Caco-2 (cell line): ENCODE measurements around the gene ADRA2B. TPM values are rescaled to one million over a fixed set of nuclear protein-coding genes. Genes with fewer than 3 reads are reported as not detected.

Experiments used
- BruUV-seq: library from RNA; stranded (reverse); fragments of 400-500 nt; replicated peaks from 2 replicates; lab custom pipeline; 2021; lab: Mats Ljungman, UMichigan
- CTCF ChIA-PET: fragments of 300-600 bp; sonication (Branson Sonifier 250); formaldehyde crosslinking; loops from one replicate; lab custom pipeline; 2022; ENCODE audit warnings: antibody characterized with exemption; lab: Charles Lee
- POLR2A ChIA-PET: fragments of 300-600 bp; sonication (Branson Sonifier 250); formaldehyde crosslinking; loops from one replicate; lab custom pipeline; 2022; ENCODE audit warnings: antibody characterized with exemption; lab: Charles Lee
- DNase-seq, 2 experiments: peaks; one replicate each; pipeline versions ENCODE4 v3.0.0 to v3.0.0-alpha.2; 2020 to 2022
- H3K27me3 ChIP-seq: replicated peaks from 2 replicates; pipeline ENCODE4 v1.6.0; 2011; ENCODE audit warnings: low read length; ENCODE audit not compliant: control insufficient read depth, insufficient read depth
- H3K36me3 ChIP-seq: 2 replicates; pipeline ENCODE4 v1.5.1; 2011; ENCODE audit warnings: low read length; ENCODE audit not compliant: control insufficient read depth, insufficient read depth
- H3K4me1 ChIP-seq: fragments of 250-450 bp; sonication (Bioruptor Pico); 2 replicates; pipeline ENCODE4 v1.5.1; 2020; ENCODE audit warnings: mild to moderate bottlenecking
- H3K4me3 ChIP-seq: 2 replicates; pipeline ENCODE4 v1.5.1; 2011; ENCODE audit warnings: low read depth, mild to moderate bottlenecking, control low read depth, low read length
- H3K9me3 ChIP-seq: fragments of 250-450 bp; sonication (Bioruptor Pico); 2 replicates; pipeline ENCODE4 v1.5.1; 2020; ENCODE audit warnings: mild to moderate bottlenecking, moderate library complexity
- H3K27ac Mint-ChIP-seq: one replicate; pipeline ENCODE4 v1.8.0; 2022; ENCODE audit warnings: mixed read lengths; ENCODE audit not compliant: unreplicated experiment
- H3K27me3 Mint-ChIP-seq: one replicate; pipeline ENCODE4 v1.8.0; 2022; ENCODE audit warnings: mixed read lengths; ENCODE audit not compliant: insufficient read depth, unreplicated experiment
- H3K36me3 Mint-ChIP-seq: one replicate; pipeline ENCODE4 v1.8.0; 2022; ENCODE audit warnings: mild to moderate bottlenecking, mixed read lengths; ENCODE audit not compliant: insufficient read depth, unreplicated experiment
- H3K4me1 Mint-ChIP-seq: one replicate; pipeline ENCODE4 v1.8.0; 2022; ENCODE audit warnings: low read depth, mixed read lengths; ENCODE audit not compliant: unreplicated experiment
- H3K4me3 Mint-ChIP-seq: one replicate; pipeline ENCODE4 v1.8.0; 2022; ENCODE audit warnings: mild to moderate bottlenecking, moderate library complexity, mixed read lengths; ENCODE audit not compliant: unreplicated experiment
- H3K9me3 Mint-ChIP-seq: one replicate; pipeline ENCODE4 v1.8.0; 2022; ENCODE audit warnings: mixed read lengths; ENCODE audit not compliant: unreplicated experiment
- intact Hi-C: fragments of 100-400 bp; cut with micrococcal nuclease; formaldehyde crosslinking; loops from one replicate; pipeline ENCODE4 v1.10.0; 2022; ENCODE audit not compliant: unreplicated experiment
- total RNA-seq: library from RNA; stranded (reverse); gene quantifications from 2 replicates; pipeline ENCODE4 v1.2.3, GENCODE V29; 2022
- TF ChIP-seq, protein P1 (sequence below), 2 experiments: fragments of 200-600 bp in 1 of 2; IDR thresholded peaks; 1 replicate in 1 of 2; 2 replicates in 1 of 2; pipeline versions ENCODE4 v1.5.1 to v1.8.0; 2011 to 2022; ENCODE audit warnings: antibody characterized with exemption in 1 of 2, control low read depth in 1 of 2, inconsistent platforms in 1 of 2, low read depth in 1 of 2, low read length in 1 of 2, mild to moderate bottlenecking in 1 of 2, moderate library complexity in 1 of 2; ENCODE audit not compliant: insufficient read depth in 1 of 2, severe bottlenecking in 1 of 2, unreplicated experiment in 1 of 2

ADRA2B gene
- total RNA-seq, 1 experiment from 2014 or later: 0.20 TPM

DNA sequence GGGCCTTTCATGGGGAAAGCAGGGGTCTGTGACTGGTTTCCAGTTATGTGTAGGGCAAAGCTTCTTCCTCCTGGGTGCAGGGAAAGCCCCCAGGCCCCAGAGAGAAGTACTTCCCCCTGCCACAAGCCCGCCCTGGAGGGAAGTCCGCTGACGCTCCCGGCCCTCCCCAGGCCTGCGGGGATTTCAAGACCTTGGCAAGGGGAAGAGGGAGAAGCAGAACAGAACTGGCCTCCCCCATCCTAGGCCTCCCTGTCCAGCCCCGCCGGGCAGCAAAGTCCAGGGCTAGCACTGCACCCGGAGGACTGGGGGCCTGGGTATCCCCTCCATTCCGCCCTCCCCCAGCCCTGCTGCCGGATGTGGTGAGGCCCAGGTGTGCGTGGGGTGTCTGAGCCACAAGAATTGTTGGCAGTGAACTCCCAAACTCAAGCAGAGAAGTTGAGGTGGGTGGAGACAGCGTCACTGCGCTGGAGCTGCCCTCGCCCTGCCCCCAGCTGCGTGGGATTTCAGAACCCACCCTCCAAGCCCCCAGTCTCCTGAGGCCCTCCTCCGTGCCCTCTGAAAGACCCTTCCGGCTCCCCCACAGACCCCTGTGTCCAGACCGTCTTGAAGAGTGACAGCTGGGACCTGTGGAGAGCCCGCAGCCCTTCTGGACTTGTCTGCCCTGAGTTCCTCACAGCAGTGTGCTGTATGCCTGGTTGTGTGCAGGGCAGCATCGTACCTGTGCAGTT is 29.9 kb upstream of the ADRA2B start:
- TF ChIP-seq, protein P1, sequence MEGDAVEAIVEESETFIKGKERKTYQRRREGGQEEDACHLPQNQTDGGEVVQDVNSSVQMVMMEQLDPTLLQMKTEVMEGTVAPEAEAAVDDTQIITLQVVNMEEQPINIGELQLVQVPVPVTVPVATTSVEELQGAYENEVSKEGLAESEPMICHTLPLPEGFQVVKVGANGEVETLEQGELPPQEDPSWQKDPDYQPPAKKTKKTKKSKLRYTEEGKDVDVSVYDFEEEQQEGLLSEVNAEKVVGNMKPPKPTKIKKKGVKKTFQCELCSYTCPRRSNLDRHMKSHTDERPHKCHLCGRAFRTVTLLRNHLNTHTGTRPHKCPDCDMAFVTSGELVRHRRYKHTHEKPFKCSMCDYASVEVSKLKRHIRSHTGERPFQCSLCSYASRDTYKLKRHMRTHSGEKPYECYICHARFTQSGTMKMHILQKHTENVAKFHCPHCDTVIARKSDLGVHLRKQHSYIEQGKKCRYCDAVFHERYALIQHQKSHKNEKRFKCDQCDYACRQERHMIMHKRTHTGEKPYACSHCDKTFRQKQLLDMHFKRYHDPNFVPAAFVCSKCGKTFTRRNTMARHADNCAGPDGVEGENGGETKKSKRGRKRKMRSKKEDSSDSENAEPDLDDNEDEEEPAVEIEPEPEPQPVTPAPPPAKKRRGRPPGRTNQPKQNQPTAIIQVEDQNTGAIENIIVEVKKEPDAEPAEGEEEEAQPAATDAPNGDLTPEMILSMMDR (IDR thresholded peaks at IDR 0.05; ENCODE audit: insufficient read depth in 1 of 2, low read depth in 1 of 2, low read length in 1 of 2, severe bottlenecking in 1 of 2, unreplicated experiment in 1 of 2): no peak
- Histone ChIP-seq H3K9me3 (no peaks in the 10 kb centered on the region), H3K4me3 (no peak overlapping the region), H3K36me3 (peaks cover 2% of the 10 kb centered on the region; the same call in 1 of the 2 replicates), H3K27me3 (no peaks in the 10 kb centered on the region), H3K4me1 (peaks cover 14% of the 10 kb centered on the region)
- Mint-ChIP-seq H3K36me3 (peaks cover 16% of the 10 kb centered on the region), H3K9me3 (no peaks in the 10 kb centered on the region), H3K4me1 (no peaks in the 10 kb centered on the region), H3K27ac (no peak overlapping the region), H3K4me3 (peak overlapping the region; percentile 42), H3K27me3 (no peaks in the 10 kb centered on the region)
- ChIA-PET POLR2A (no interaction called here), CTCF (interaction anchor here (1.4 to 1.7 kb wide), 2 partner anchors 8 to 28 kb away, joined by 4 to 7 read pairs; partner anchors contain the start of gene ASTL)
- intact Hi-C loops: loop anchor here (5.0 kb wide), 1 partner anchor 41 kb away; no protein-coding TSS in a partner anchor
- no TSS peak for BruUV-seq
- DNase-seq: peak in 1 of 2 experiments; percentile 32

GRCh38 chr2:96145848-96146152 is 29.4 kb upstream of the ADRA2B start:
- Histone ChIP-seq H3K36me3 (peaks cover 2% of the 10 kb centered on the region; the same call in 1 of the 2 replicates), H3K9me3 (no peaks in the 10 kb centered on the region), H3K27me3 (no peaks in the 10 kb centered on the region), H3K4me3 (peak overlapping the region; percentile 70), H3K4me1 (peaks cover 14% of the 10 kb centered on the region)
- H3K27me3 Mint-ChIP-seq: no peaks in the 10 kb centered on the region
- peaks cover 16% of the 10 kb centered on the region for H3K36me3 Mint-ChIP-seq
- no peaks in the 10 kb centered on the region for H3K4me1 Mint-ChIP-seq
- CTCF ChIA-PET: no interaction called here
- DNase-seq: no peak
- intact Hi-C loops: loop anchor here (2.0 to 5.0 kb wide), 2 partner anchors 42 to 63 kb away; partner anchors contain the start of gene STARD7
- TF ChIP-seq, protein P1 (IDR thresholded peaks at IDR 0.05; ENCODE audit: insufficient read depth in 1 of 2, low read depth in 1 of 2, low read length in 1 of 2, severe bottlenecking in 1 of 2, unreplicated experiment in 1 of 2): no peak
- POLR2A ChIA-PET: no interaction called here
- H3K9me3 Mint-ChIP-seq: no peaks in the 10 kb centered on the region
- peak overlapping the region; percentile 98 for H3K4me3 Mint-ChIP-seq
- BruUV-seq: no TSS peak
- H3K27ac Mint-ChIP-seq: no peak overlapping the region

- intact Hi-C loops: loop anchor here (2.0 to 5.0 kb wide), 2 partner anchors 42 to 64 kb away; partner anchors contain the start of gene STARD7
- peak; percentile 84 to 89 for DNase-seq
- Histone ChIP-seq H3K27me3 (no peaks in the 10 kb centered on the region), H3K36me3 (peaks cover 2% of the 10 kb centered on the region; the same call in 1 of the 2 replicates), H3K4me1 (peaks cover 14% of the 10 kb centered on the region), H3K4me3 (peak within 1 kb of the TSS; percentile 70), H3K9me3 (no peaks in the 10 kb centered on the region)
- Mint-ChIP-seq H3K36me3 (peaks cover 16% of the 10 kb centered on the region), H3K9me3 (no peaks in the 10 kb centered on the region), H3K4me3 (peak within 1 kb of the TSS; percentile 98), H3K27ac (peak within 1 kb of the TSS; percentile 94), H3K27me3 (no peaks in the 10 kb centered on the region), H3K4me1 (no peaks in the 10 kb centered on the region)
- CTCF ChIA-PET: interaction anchor here (1.0 to 1.6 kb wide), 3 partner anchors 28 to 63 kb away, joined by 3 to 6 read pairs (median 3); partner anchors contain the start of genes ADRA2B and STARD7
- POLR2A ChIA-PET: no interaction called here
- TF ChIP-seq, protein P1 (IDR thresholded peaks at IDR 0.05; ENCODE audit: insufficient read depth in 1 of 2, low read depth in 1 of 2, low read length in 1 of 2, severe bottlenecking in 1 of 2, unreplicated experiment in 1 of 2): peak in 1 of 2 experiments; percentile 5
- BruUV-seq: no TSS peak
Observed at GRCh38 chr2:96145036-96145847, 28.9 kb upstream of the ADRA2B start, which contains the start of gene DUSP2. Gene DUSP2, minus strand, starts transcription at chr2:96145440. Its CDS starts 86 bp downstream, at chr2:96145354.
